GM12878 (cell line): ENCODE measurements around the gene TTC9B. TPM values are rescaled to one million over a fixed set of nuclear protein-coding genes. Genes with fewer than 3 reads are reported as not detected.

Experiments used
- ATAC-seq: fragments of 200-7000 bp; cut with Tn5 transposase; 3 replicates; pipeline ENCODE4 v1.9.1; 2020; ENCODE audit warnings: mild to moderate bottlenecking, moderate library complexity
- BruUV-seq: library from RNA; stranded (reverse); fragments of 400-500 nt; replicated peaks from 2 replicates; lab custom pipeline; 2021; lab: Mats Ljungman, UMichigan
- CTCF ChIA-PET: fragments of 300-600 bp; sonication (Branson Sonifier 250); formaldehyde crosslinking; extraction: SDS; loops from one replicate; lab custom pipeline; 2021; ENCODE audit warnings: inconsistent platforms; lab: Yijun Ruan, JAX
- POLR2A ChIA-PET: fragments of 350-600 bp; formaldehyde crosslinking; extraction: SDS; loops from one replicate; lab custom pipeline; 2021; ENCODE audit warnings: inconsistent platforms; lab: Charles Lee
- RAD21 ChIA-PET: fragments of 300-600 bp; sonication (Branson Sonifier 250); formaldehyde crosslinking; loops from one replicate; lab custom pipeline; 2023; ENCODE audit warnings: antibody characterized with exemption; ENCODE audit not compliant: unreplicated experiment; lab: Charles Lee
- SMC1A ChIA-PET: fragments of 300-600 bp; sonication (Branson Sonifier 250); formaldehyde crosslinking; loops from one replicate; lab custom pipeline; 2023; ENCODE audit not compliant: unreplicated experiment, uncharacterized antibody; lab: Charles Lee
- DNase-seq: peaks from one replicate; pipeline ENCODE4 v3.0.0-alpha.2; 2011; ENCODE audit warnings: low read depth, low spot score
- FAIRE-seq: peaks from 3 replicates; lab custom pipeline; 2011; peaks lifted over from hg19 to GRCh38; lab: Jason Lieb, UNC
- H2AFZ ChIP-seq: 2 replicates; pipeline ENCODE4 v1.6.0; 2011; ENCODE audit warnings: low read depth, low read length, control low read depth; ENCODE audit not compliant: control insufficient read depth
- H3K27ac ChIP-seq: 2 replicates; pipeline ENCODE4 v1.5.1; 2011; ENCODE audit warnings: control low read depth; ENCODE audit not compliant: control insufficient read depth, insufficient read depth
- H3K27me3 ChIP-seq, 2 experiments: replicated peaks in 1 of 2; 2 replicates each; pipeline versions ENCODE4 v1.6.0 to v1.6.1; 2011; ENCODE audit warnings: low read length in 1 of 2; ENCODE audit not compliant: control insufficient read depth in 2 of 2, insufficient read depth in 2 of 2
- H3K36me3 ChIP-seq, 2 experiments: 2 replicates each; pipeline ENCODE4 v1.5.1; 2011; ENCODE audit warnings: low read length in 1 of 2; ENCODE audit not compliant: control insufficient read depth in 2 of 2, insufficient read depth in 2 of 2
- H3K4me1 ChIP-seq: 2 replicates; pipeline ENCODE4 v1.6.1; 2011; ENCODE audit warnings: mild to moderate bottlenecking, low read length, moderate library complexity, mixed read lengths; ENCODE audit not compliant: control insufficient read depth, insufficient read depth
- H3K4me2 ChIP-seq: 2 replicates; pipeline ENCODE4 v1.6.0; 2011; ENCODE audit warnings: control low read depth; ENCODE audit not compliant: control insufficient read depth, insufficient read depth
- H3K4me3 ChIP-seq: fragments of 200-600 bp; sonication (generic); 2 replicates; pipeline ENCODE4 v1.5.1; 2016
- H3K79me2 ChIP-seq: 2 replicates; pipeline ENCODE4 v1.6.0; 2011; ENCODE audit warnings: low read length; ENCODE audit not compliant: control insufficient read depth, insufficient read depth
- H3K9ac ChIP-seq: 2 replicates; pipeline ENCODE4 v1.8.0; 2011; ENCODE audit warnings: low read length, control low read depth, mixed read lengths; ENCODE audit not compliant: control insufficient read depth, insufficient read depth
- H3K9me3 ChIP-seq: replicated peaks from 3 replicates; pipeline ENCODE4 v1.5.1; 2011; ENCODE audit warnings: mild to moderate bottlenecking, low read length; ENCODE audit not compliant: control insufficient read depth, insufficient read depth
- H4K20me1 ChIP-seq: 2 replicates; pipeline ENCODE4 v1.6.0; 2011; ENCODE audit not compliant: control insufficient read depth, insufficient read depth
- ASH2L ChIP-seq: fragments of 300-600, 200-600 bp; sonication (generic); IDR thresholded peaks from 2 replicates; pipeline ENCODE4 v1.6.1; 2017; ENCODE audit warnings: low read depth, mild to moderate bottlenecking, borderline replicate concordance
- BHLHE40 ChIP-seq, 2 experiments: fragments of 450-650 bp in 1 of 2; IDR thresholded peaks; 2 replicates each; pipeline ENCODE4 v1.6.1; 2011 to 2017; ENCODE audit warnings: low read depth in 2 of 2, borderline replicate concordance in 1 of 2, improper control_type of control experiment in 1 of 2, low read length in 1 of 2, mild to moderate bottlenecking in 1 of 2
- CBX5 ChIP-seq: sonication (generic); IDR thresholded peaks from 2 replicates; pipeline ENCODE4 v1.6.1; 2016; ENCODE audit warnings: low read depth, moderate library complexity, mild to moderate bottlenecking, inconsistent platforms
- CHD1 ChIP-seq: IDR thresholded peaks from 2 replicates; pipeline ENCODE4 v1.6.1; 2012; ENCODE audit warnings: low read depth, low read length, improper control_type of control experiment
- HDGF ChIP-seq: fragments of 450-650 bp; IDR thresholded peaks from 2 replicates; pipeline ENCODE4 v1.6.1; 2016; ENCODE audit warnings: antibody characterized with exemption
- JUNB ChIP-seq: IDR thresholded peaks from 2 replicates; pipeline ENCODE4 v1.6.1; 2016; ENCODE audit warnings: antibody characterized with exemption, mild to moderate bottlenecking
- KAT2A ChIP-seq: conservative IDR thresholded peaks from 2 replicates; pipeline ENCODE4 v1.6.1; 2011; ENCODE audit warnings: low read depth, low read length; ENCODE audit not compliant: control insufficient read depth
- KDM1A ChIP-seq: fragments of 200-600 bp; sonication (generic); IDR thresholded peaks from 2 replicates; pipeline ENCODE4 v1.6.1; 2016; ENCODE audit warnings: borderline replicate concordance
- LARP7 ChIP-seq: fragments of 450-650 bp; IDR thresholded peaks from 2 replicates; pipeline ENCODE4 v1.6.1; 2017; ENCODE audit warnings: mild to moderate bottlenecking
- MYC ChIP-seq: IDR thresholded peaks from 2 replicates; pipeline ENCODE4 v1.6.1; 2011; ENCODE audit warnings: mild to moderate bottlenecking, low read length, moderate library complexity, inconsistent platforms; ENCODE audit not compliant: insufficient read depth, insufficient replicate concordance, insufficient read length, severe bottlenecking
- NR2F1 ChIP-seq: fragments of 450-650 bp; conservative IDR thresholded peaks from 2 replicates; pipeline ENCODE4 v1.6.1; 2017; ENCODE audit warnings: mild to moderate bottlenecking
- PML ChIP-seq: IDR thresholded peaks from 2 replicates; pipeline ENCODE4 v1.6.1; 2012; ENCODE audit warnings: low read length, inconsistent platforms
- POLR2A ChIP-seq: IDR thresholded peaks from 2 replicates; pipeline ENCODE4 v1.6.1; 2011; ENCODE audit warnings: low read depth, mild to moderate bottlenecking, low read length
- POLR2AphosphoS5 ChIP-seq: IDR thresholded peaks from 2 replicates; pipeline ENCODE4 v1.6.1; 2011; ENCODE audit warnings: mild to moderate bottlenecking, low read length, inconsistent platforms
- RELA ChIP-seq: fragments of 450-650 bp; IDR thresholded peaks from 2 replicates; pipeline ENCODE4 v1.8.0; 2014; ENCODE audit warnings: borderline replicate concordance; ENCODE audit not compliant: partially characterized antibody
- SREBF2 ChIP-seq: IDR thresholded peaks from 2 replicates; pipeline ENCODE4 v1.6.1; 2012; ENCODE audit warnings: mild to moderate bottlenecking, low read length
- YBX1 ChIP-seq: fragments of 450-650 bp; IDR thresholded peaks from 2 replicates; pipeline ENCODE4 v1.6.1; 2016; ENCODE audit warnings: antibody characterized with exemption
- ZSCAN29 ChIP-seq: fragments of 450-650 bp; IDR thresholded peaks from 2 replicates; pipeline ENCODE4 v1.6.1; 2017; ENCODE audit warnings: mild to moderate bottlenecking, moderate library complexity
- ZZZ3 ChIP-seq: IDR thresholded peaks from 2 replicates; pipeline ENCODE4 v1.6.1; 2011; ENCODE audit warnings: low read depth; ENCODE audit not compliant: control insufficient read depth, insufficient read length
- WGBS: methylation state at CpG from one replicate; pipeline ENCODE4 v1.1.6; 2016; ENCODE audit warnings: low lambda C conversion rate; ENCODE audit not compliant: insufficient replicate concordance, insufficient coverage; ENCODE audit errors: missing lambda C conversion rate; 5-methylcytosine and 5-hydroxymethylcytosine counted together
- in situ Hi-C: fragments of 300-500 bp; cut with MboI; formaldehyde crosslinking; loops from 9 replicates; pipeline ENCODE4 v1.14.3; 2018; ENCODE audit warnings: mixed read lengths
- intact Hi-C: fragments of 100-400 bp; cut with micrococcal nuclease; formaldehyde crosslinking; loops from one replicate; pipeline ENCODE4 v1.14.2; 2022; ENCODE audit not compliant: unreplicated experiment
- polyA plus RNA-seq, 11 experiments: library from polyadenylated mRNA; depleted of rRNA in 4 of 11; unstranded in 6 of 11; stranded (reverse) in 5 of 11; fragments of >200 nt; fragmentation: Nextera tagmentation in 4 of 11; fragmentation: Illumina TruSeq in 1 of 11; extraction: Ambion mirVana in 4 of 11; extraction: Trizol in 1 of 11; gene quantifications; 1 replicate in 1 of 11; 2 replicates in 10 of 11; pipeline versions ENCODE4 v1.2.1 to v1.2.3, GENCODE V29; 2011 to 2016; ENCODE audit warnings: inconsistent platforms in 2 of 11, missing spikeins in 2 of 11, low read depth in 1 of 11
- total RNA-seq, 4 experiments: library from RNA; depleted of rRNA in 3 of 4; stranded (reverse); fragments of >200 nt in 3 of 4; fragmentation: Illumina TruSeq in 1 of 4; extraction: Trizol in 1 of 4; gene quantifications; 2 replicates each; pipeline versions ENCODE4 v1.2.1 to v1.2.3, GENCODE V29; 2013 to 2021
- TF ChIP-seq, protein P1 (sequence below): fragments of 450-650 bp; IDR thresholded peaks from 2 replicates; pipeline ENCODE4 v1.6.1; 2016; ENCODE audit warnings: mild to moderate bottlenecking

TTC9B gene
- total and polyA plus RNA-seq, 10 of the 15 experiments (the other 5 are each of a cell fraction or from before 2014, with no cell fraction given), result 0.04 to 0.14 (median 0.10) TPM; not detected in 7

DNA sequence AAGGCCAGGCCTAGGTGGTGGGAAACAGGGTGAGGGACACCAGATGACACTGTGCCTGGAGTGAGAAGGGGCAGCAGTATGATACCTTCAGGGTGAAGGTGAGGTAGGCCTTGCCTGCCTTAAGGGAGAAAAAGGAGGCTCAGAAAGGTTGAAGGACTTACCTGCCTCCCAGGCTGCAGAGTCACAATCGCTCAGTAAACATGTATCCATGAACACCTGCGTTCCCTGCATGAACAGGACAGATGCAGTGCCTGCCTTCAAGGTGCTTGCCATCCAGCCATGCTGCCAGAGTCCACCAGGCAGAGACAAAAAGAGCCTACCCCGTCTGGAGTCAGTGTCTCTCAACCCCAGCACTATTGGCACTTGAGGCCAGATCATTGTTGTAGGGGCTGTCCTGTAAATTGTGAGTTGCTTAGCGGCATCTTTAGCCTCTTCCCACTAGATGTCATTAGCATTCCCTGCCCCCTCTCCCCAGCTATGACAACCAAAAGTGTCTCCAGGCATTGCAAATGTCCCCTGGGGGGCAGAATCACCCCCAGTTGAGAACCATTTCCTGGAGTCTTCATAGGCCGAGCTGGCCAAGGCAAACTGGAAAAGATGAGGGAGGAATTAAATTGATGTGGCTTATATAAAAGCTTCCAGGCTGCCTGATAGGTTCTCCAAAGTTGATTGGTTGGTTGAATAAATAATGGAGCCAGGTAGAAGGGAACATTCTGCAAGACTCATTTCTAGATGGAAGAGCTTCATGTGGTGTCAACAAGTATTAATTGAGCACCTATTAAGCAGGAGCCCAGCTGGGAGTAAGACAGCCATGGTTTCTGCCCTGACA, 25.2 kb downstream of the TTC9B start:
- POLR2A ChIA-PET, result no interaction called here
- TF ChIP-seq SREBF2, result no peak
- TF ChIP-seq ASH2L, result no peak
- no peak for TF ChIP-seq POLR2AphosphoS5
- TF ChIP-seq ZZZ3, result no peak
- TF ChIP-seq, protein P1, sequence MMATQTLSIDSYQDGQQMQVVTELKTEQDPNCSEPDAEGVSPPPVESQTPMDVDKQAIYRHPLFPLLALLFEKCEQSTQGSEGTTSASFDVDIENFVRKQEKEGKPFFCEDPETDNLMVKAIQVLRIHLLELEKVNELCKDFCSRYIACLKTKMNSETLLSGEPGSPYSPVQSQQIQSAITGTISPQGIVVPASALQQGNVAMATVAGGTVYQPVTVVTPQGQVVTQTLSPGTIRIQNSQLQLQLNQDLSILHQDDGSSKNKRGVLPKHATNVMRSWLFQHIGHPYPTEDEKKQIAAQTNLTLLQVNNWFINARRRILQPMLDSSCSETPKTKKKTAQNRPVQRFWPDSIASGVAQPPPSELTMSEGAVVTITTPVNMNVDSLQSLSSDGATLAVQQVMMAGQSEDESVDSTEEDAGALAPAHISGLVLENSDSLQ, result no peak
- TF ChIP-seq CHD1, result no peak
- TF ChIP-seq YBX1, result no peak
- no peak for TF ChIP-seq RELA
- TF ChIP-seq MYC, result no peak
- no peak for TF ChIP-seq PML
- TF ChIP-seq NR2F1, result no peak
- no peak for TF ChIP-seq KDM1A
- no peak for TF ChIP-seq KAT2A
- TF ChIP-seq CBX5, result no peak
- TF ChIP-seq JUNB, result no peak
- no peak for TF ChIP-seq BHLHE40 (IDR thresholded peaks at IDR 0.05; ENCODE audit: borderline replicate concordance in 1 of 2, low read depth in 2 of 2, low read length in 1 of 2)
- TF ChIP-seq POLR2A, result no peak
- TF ChIP-seq LARP7, result no peak
- no peak for TF ChIP-seq HDGF
- TF ChIP-seq ZSCAN29, result no peak
- TF ChIP-seq, all 136 proteins: peak for 0
- no TSS peak for BruUV-seq
- ChIA-PET RAD21 (interaction anchor here (1.2 to 1.7 kb wide), 3 partner anchors 26 to 223 kb away, joined by 3 to 5 read pairs (median 3); partner anchors contain the start of gene TTC9B), SMC1A (interaction anchor here (2.7 kb wide), 1 partner anchor 35 kb away, joined by 6 read pairs; no protein-coding TSS in a partner anchor), CTCF (interaction anchor here (1.1 kb wide), 2 partner anchors 28 to 52 kb away, joined by 3 to 4 read pairs; no protein-coding TSS in a partner anchor)
- Histone ChIP-seq H3K4me1 (peaks cover 10% of the 10 kb centered on the region), H3K4me3 (peak overlapping the region; percentile 84), H3K27me3 (no peaks in the 10 kb centered on the region), H3K27ac (no peak overlapping the region), H4K20me1 (no peaks in the 10 kb centered on the region), H3K36me3 (no peaks in the 10 kb centered on the region), H3K4me2 (peak overlapping the region; percentile 87), H3K79me2 (peaks cover 4% of the 10 kb centered on the region), H2AFZ (no peak overlapping the region), H3K9me3 (no peaks in the 10 kb centered on the region), H3K9ac (no peak overlapping the region)
- ATAC-seq (no peak), DNase-seq (no peak), FAIRE-seq (no peak)
- intact Hi-C loops (no loop called here), in situ Hi-C loops (no loop called here)
- 80% methylated on average over 5 of the region's 5 CpGs for WGBS
